T-helper 9 cell (primary cell): ENCODE data around the gene NOTCH1.

Experiments
- DNase-seq: peaks from one replicate; pipeline ENCODE4 v3.0.0-alpha.2; 2020

Gene NOTCH1

DNA sequence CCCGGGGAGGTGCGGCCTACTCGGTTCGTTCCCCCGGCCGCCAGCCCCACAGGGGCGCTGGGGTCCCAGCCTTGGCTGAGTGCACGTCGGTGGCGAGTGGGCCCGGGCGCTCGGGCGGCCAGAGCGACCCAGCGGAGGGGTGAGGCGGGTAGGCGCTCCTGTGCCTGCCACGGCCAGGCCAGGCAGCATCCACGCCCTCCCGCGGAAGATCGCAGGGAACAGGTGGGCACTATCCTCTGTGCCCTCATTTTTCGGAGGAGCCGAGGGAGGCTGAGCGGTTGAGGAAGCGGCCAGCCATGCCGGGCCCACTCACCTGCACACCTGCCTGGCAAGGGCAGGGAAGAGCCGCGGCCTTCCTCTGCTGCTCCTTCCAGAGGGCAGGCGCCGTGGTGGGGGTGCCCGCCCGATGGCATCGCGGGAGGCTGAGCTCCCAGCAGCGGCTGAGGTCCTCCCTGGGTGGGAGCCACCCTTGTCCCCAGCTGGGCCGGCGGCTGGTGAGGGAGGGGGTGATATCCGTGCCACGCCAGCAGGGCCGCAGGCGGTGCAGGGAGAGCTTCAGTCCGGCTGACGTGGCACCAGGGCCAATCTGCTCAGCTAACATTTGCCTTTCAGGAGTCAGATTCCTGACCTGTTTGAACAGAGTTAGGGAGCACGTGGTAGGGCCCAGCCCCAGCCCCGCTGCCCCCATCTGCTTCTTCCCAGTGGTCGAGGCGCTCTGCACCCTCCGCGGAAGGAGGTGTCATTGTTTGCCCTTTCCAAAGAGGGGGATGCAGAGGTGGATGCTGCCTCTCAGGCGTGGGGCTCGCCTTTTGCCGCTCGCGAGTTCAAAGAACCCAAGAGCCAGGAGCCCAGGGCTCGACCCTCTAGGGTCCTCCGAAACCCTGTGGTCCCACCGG lies 61.4 kb downstream of the NOTCH1 start:
- peak; percentile 17 for DNase-seq

DNA sequence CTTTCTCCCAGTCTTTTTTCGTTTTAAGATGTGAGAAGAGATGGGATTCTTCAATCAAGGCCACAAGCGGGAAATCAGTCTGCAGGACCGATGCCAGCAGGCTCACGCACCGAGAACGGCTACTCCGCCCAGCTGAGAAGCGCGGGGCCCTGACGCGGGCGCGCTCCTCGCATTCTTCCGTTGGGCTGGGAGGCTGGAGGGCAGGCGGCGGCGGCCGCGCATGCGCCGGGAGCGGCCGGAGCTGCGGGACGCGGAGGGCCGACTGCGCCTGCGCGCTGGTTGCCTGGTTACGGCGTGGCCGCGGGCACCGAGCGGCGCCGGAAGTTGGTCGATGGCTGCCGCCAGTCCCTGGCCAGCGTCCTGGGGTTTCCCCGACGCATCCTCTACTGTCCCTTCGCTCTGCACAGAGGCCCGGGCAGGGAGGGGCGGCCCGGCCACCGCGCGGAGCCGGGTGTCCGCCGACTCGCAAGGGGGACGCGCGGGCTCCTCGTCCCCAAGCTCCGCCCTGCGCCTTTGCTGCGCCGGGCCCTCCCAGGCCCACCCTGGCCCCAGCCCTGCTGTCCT lies 62.2 kb downstream of the NOTCH1 start:
- DNase-seq = peak; percentile 94

DNA sequence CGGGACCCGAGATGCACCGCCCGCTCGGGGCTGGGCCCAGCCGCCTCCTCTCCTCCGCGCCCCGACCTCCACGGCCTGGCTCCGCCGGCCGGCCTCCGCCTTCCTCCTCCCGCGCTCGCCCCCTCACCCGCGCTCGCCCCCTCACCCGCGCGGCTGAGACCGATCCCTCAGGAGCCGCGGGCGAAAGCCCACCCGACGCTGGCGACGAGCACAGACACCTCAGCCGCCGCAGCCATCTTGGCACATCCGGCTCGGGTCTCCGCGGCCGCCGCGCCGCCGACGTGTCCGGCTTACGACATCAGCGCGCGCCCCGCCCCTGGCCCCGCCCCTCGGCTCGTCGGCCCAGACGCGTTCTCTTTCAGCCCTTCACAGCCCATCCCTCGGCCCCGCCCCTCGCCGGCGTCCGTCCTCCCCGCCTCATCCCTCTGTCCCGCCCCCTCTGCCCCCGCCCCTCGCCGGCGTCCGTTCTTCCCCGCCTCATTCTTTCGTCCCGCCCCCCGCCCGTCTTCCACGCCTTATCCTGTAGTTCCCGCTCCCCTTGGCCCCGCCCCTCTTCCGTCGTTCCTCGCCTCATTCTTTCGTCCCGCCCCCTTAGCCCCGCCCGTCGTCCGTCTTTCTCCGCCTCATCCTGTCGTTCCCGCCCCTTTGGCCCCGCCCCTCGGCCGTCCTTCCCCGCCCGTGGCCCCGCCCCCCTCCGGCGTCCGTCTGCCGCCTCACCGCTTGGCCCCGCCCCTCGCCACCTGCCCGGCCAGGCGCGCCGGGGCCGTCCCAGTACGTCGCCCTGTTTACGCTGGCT lies 62.9 kb downstream of the NOTCH1 start, which contains the start of gene SEC16A:
SEC16A (minus strand) TSS at position 248 of the 796 bp plus-strand sequence. CDS start 5,425 bp downstream, outside the sequence.
- DNase-seq = peak; percentile 100

DNA sequence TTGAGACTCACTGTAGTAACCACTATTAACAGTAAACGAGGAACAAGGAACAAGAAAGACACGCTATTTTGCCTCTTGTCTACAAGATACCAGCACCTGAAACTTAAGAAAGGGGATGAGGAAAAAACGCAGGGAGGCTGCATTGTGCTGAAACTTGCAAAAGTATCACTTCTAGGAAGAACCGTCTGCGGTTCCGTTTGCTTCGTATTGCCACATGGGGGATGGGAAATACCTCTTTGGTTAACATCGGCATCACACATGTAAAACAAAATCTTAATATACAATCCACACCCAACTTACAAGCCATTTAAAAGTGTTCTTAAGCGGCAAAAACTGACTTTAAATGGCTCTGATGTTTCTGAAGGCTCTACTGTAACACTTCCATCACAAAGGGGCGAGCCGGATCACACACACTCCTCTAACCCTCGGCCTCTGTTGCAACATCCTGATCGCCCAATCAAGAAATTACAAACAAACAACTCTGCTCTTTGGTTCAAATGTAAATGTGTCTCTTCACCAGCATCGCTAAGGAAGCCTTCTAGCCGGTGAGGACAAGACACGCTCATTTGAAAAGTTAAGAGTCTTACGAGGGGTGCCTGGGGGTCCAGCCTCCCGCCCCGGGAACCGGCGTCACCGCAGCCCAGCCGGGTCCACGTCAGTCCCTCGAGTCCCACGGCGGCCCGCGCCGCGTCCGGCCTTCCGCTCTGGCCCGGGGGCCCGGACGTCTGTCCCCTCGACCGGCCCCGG lies 63.6 kb downstream of the NOTCH1 start:
- DNase-seq = no peak

- DNase-seq = no peak
Observed at GRCh38 chr9:136481558-136481957, 64.3 kb downstream of the NOTCH1 start.

- no peak for DNase-seq
Observed at GRCh38 chr9:136476369-136477150, 69.3 kb downstream of the NOTCH1 start.

DNA sequence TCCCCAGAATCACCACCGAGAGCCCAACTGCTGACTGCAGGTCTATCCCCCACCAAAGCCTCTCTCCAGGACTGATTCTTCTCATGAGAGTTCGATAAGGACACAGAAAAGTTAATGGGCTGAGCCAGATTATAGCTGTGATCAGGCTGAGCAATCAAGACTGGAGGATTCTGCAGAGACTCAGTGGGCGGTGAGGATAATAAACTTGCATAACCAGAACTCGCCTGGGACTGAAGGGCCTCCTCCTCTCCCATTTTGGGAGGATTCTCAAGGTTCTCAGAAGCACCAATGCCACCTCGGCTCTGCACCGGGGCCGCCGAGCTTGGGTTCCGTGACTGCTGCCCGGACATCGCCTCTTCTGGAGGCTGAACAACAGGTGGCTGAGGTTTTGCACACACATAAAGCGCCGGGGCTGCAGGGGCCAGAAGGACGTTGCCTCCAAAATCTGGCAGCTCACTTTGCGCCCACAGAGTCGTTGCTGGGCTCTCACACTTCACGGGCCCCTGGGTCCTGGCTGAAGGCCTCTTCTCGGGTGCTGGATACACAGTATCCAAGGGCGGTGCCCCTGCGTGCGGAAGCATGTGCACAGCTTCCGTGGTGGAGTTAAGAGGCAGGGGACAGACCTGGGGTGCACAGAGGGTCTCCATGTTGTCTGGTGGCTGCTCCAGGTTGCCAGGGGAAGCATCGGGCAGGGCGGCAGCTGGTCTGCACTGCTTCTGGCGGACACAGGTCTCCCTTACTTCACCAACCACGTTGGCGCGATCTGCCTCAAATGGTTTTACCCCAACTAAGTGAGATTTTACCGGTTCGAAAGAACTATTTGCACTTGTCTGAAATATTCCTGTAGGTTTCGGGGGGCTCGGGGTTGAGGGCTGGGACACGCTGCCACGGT lies 70.6 kb downstream of the NOTCH1 start:
- DNase-seq = no peak

DNA sequence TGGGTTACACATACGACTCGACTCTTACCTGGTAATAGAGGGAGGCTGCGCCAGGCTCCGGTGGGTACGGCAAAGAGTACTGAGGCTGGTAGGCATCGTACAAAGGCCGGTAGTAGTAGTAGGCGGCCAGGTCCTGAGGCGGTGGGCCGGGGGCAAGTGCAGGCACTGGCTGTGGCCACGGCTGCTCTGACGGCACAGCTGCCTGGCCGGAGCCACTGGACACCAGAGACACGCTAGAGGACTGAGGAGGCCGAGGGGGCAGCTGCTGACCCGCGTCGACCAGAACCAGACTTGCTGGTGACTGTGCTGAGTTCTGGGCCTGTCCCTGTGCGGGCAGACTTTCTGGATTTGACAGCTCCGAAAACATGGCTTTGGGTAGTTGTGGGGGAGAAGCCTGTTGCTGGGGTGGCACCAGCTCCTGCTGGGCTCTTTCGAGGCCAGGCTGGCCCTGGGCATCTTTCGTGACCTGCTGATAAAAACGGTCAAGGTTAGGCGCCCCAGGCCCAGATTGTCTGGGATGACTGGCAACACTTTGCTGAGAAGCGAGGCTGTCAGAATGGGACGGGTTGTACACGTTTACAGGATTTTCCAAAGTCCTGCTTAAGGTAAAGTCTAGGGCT lies 71.7 kb downstream of the NOTCH1 start:
- DNase-seq = no peak

DNA sequence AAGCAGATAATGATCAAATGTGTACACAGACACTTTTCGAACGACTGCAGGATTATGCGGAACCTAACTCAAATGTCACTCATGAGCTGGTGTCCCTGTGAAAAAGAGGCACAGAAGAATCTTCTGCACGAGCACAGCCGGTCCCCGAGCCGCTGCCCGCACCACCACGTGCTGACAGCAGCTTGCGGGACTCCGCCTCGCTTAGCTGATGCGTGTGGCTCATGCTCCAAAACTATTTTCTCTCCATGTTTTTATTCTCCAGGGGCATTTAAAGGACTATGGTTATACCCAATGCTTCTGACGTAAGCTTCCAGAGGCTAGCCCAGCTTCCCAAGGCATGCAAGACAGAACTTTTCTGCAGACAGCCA lies 72.5 kb downstream of the NOTCH1 start:
- no peak for DNase-seq

GRCh38 chr9:136472640-136473353 lies 73.1 kb downstream of the NOTCH1 start:
- no peak for DNase-seq

DNA sequence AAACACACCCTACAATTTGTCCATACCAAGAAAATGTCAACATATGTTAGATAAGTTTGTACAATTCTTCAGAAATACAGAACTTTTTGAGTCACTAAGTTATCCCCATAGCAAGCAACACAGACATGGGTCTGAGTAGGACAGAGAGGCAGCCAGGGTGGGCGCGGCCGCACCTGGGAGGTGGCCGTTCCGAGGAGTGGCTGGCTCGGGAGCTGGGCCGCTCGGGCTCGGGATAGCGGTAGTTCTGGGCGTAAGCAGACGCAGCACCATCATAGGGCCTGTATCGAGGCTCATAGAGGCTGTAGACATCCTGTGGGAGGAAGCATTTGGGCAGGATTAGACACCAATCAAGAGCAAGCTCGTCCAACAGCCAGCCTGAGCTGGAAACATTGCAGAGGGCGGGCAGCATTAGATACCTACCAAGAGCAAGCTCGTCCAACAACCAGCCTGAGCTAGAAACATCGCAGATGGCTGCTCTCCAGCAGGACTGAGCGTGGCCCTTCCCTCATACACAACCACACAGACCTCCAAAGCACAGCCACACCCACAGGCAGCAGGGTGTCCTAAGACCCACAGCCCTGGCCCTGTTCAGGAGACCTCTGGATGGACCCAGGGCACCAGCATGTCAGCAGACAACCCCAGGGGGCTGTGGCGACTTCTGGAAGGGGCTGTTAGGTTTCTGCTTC lies 73.9 kb downstream of the NOTCH1 start:
- DNase-seq = no peak

- no peak for DNase-seq
Observed at GRCh38 chr9:136470792-136471469, 74.9 kb downstream of the NOTCH1 start.

- DNase-seq = no peak
Observed at GRCh38 chr9:136470356-136470755, 75.5 kb downstream of the NOTCH1 start.

DNA sequence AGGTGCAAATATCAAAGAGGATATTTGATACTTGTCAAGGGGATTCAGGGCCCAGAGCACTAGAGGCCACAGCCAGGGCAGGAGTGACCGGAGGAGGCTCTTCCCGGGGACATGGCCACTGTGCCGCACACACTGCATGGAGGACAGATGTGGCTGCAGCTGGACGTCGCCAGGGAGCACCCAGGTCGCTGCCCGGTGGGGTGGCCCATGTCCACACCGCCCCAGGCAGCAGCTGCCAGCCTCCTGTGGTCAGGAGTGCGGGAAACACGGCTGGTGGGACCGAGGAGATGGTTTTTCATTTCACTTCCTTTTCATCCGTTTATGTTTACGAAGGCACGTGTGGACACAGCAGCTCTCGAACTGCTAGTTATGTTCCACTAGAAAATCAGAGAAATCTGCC lies 78.1 kb downstream of the NOTCH1 start:
- DNase-seq = no peak

- DNase-seq = no peak
Observed at GRCh38 chr9:136466155-136466541, 79.7 kb downstream of the NOTCH1 start.

DNA sequence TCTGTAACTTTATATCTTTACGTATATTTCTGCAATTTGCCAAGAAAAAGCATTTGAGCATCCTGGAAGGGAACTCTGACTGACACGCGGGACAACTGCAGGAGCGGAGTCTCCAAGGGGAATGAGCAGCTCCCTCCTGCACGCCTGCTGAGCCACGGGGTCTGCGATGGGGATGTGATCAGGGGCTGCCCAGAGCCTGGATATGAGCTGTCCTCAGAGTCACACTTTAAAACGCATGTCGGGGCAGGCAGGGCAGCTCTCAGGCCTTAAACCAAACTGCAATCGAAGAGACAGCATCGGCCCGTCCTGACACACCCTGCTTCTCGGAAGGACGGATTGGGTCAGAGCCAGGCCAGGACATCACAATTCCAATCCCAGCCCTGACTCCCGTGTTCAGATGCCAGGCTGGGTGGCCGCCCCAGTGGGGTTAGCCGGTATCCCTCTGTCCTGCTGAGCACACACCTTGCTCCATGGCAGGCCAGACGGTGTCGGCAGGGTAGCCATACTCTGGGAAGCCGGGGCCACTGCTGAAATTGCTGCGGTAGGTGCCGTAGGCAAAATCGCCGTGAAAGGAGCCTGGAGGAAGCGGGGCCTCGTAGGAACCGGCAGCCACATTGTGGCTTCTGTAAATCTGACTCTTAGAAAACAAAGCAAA lies 80.2 kb downstream of the NOTCH1 start:
- no peak for DNase-seq

GRCh38 chr9:136464241-136464640 lies 81.6 kb downstream of the NOTCH1 start:
- no peak for DNase-seq

- DNase-seq = no peak
Observed at GRCh38 chr9:136463578-136463977, 82.3 kb downstream of the NOTCH1 start.
